Tibial artery (tissue), 4 donors: ENCODE data around the gene CCR6.

ENCODE experiments used
- DNase-seq, 2 donors: peaks; one replicate each; pipeline ENCODE4 v3.0.0-alpha.2; 2019
- H3K27ac ChIP-seq, 2 donors: fragments of 200-600 bp; sonication (generic) in 1 of 2; 1 replicate in 1 of 2; 2 replicates in 1 of 2; pipeline ENCODE4 v1.5.1; 2018 to 2019; ENCODE audit warnings: mild to moderate bottlenecking in 1 of 2
- H3K27me3 ChIP-seq, 2 donors: fragments of 200-600 bp; sonication (generic) in 1 of 2; one replicate each; pipeline versions ENCODE4 v1.5.1 to v1.6.0; 2016 to 2019
- H3K36me3 ChIP-seq, 3 donors: fragments of 200-600 bp; sonication (generic) in 2 of 3; one replicate each; pipeline ENCODE4 v1.5.1; 2016 to 2019; ENCODE audit warnings: mild to moderate bottlenecking in 2 of 3
- H3K4me1 ChIP-seq, 4 donors: fragments of 200-600 bp; sonication (generic) in 2 of 4; 1 replicate in 3 of 4; 2 replicates in 1 of 4; pipeline ENCODE4 v1.5.1; 2016 to 2019
- H3K4me3 ChIP-seq, 2 donors: fragments of 200-600 bp; sonication (generic) in 1 of 2; 1 replicate in 1 of 2; 2 replicates in 1 of 2; pipeline ENCODE4 v1.5.1; 2018 to 2019; ENCODE audit warnings: mild to moderate bottlenecking in 2 of 2
- H3K9me3 ChIP-seq, 3 donors: fragments of 200-600 bp; sonication (generic) in 1 of 3; one replicate each; pipeline ENCODE4 v1.5.1; 2016 to 2019
- intact Hi-C: fragments of 100-400 bp; cut with DNase I; formaldehyde crosslinking; loops from one replicate; pipeline ENCODE4 v1.15.0; 2023; ENCODE audit warnings: low total_unique reads
- TF ChIP-seq, protein P1 (sequence below), 2 experiments: fragments of 200-600 bp in 1 of 2; fragments of 450-650 bp in 1 of 2; IDR thresholded peaks; one replicate each; pipeline ENCODE4 v1.5.1; 2017 to 2019; ENCODE audit warnings: antibody characterized with exemption in 2 of 2, mild to moderate bottlenecking in 1 of 2, moderate library complexity in 1 of 2

CCR6 gene

DNA sequence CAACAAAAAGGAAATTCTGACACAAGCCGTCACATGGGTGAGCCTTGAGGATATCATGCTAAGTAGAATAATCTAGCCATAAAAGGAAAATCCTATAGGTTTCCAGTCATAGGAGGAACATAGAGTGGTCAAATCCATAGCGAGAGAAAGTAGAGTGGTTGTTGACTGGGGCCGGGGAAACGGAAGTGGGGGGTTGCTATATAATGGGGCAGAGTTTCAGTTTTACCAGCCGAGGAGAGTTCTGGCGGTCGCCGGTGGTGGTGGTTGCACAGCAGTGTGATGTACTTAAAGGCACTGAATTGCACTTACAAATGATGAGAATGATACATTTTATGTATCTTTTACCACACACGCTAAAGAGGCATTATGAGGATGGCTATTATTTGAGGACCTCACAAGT lies 30.0 kb downstream of the CCR6 start:
- no peak for DNase-seq
- no peaks in the 10 kb centered on the region for H3K36me3 ChIP-seq
- peaks cover 0 to 14% of the 10 kb centered on the region in 2 donors for H3K27me3 ChIP-seq
- peak overlapping the region; percentile 6 to 34 for H3K4me3 ChIP-seq
- H3K27ac ChIP-seq = no peak overlapping the region
- H3K4me1 ChIP-seq = peaks cover 0 to 9% (median 0%) of the 10 kb centered on the region in 4 donors
- intact Hi-C loops = no loop called here
- TF ChIP-seq, protein P1, sequence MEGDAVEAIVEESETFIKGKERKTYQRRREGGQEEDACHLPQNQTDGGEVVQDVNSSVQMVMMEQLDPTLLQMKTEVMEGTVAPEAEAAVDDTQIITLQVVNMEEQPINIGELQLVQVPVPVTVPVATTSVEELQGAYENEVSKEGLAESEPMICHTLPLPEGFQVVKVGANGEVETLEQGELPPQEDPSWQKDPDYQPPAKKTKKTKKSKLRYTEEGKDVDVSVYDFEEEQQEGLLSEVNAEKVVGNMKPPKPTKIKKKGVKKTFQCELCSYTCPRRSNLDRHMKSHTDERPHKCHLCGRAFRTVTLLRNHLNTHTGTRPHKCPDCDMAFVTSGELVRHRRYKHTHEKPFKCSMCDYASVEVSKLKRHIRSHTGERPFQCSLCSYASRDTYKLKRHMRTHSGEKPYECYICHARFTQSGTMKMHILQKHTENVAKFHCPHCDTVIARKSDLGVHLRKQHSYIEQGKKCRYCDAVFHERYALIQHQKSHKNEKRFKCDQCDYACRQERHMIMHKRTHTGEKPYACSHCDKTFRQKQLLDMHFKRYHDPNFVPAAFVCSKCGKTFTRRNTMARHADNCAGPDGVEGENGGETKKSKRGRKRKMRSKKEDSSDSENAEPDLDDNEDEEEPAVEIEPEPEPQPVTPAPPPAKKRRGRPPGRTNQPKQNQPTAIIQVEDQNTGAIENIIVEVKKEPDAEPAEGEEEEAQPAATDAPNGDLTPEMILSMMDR (IDR thresholded peaks at IDR 0.05) = no peak
- no peaks in the 10 kb centered on the region for H3K9me3 ChIP-seq

DNA sequence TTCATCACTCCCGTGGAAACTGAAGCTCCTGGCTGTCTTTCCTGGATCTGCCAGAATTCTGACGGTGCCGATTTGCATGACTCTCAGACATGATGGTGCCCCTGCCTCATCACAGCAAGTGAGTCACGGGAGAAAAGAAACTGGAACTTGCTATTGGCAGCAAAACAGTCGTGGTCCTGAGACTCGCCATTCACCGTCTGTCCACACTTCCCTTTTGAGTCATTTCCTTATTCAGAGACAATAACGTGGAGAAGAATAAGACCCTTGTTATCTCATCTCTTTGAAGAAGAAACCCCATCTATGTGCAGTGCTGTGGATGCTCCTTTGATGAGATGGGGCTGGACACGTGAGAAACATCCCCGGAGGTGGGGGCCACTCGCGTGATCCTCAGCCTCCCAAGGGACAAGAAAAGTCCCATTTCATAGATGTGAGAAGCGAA lies 30.6 kb downstream of the CCR6 start:
- Histone ChIP-seq H3K27me3 (peaks cover 0 to 14% of the 10 kb centered on the region in 2 donors), H3K4me1 (peaks cover 0 to 9% (median 0%) of the 10 kb centered on the region in 4 donors), H3K36me3 (no peaks in the 10 kb centered on the region), H3K9me3 (no peaks in the 10 kb centered on the region), H3K27ac (no peak overlapping the region), H3K4me3 (peak overlapping the region; percentile 6 to 34)
- intact Hi-C loops = no loop called here
- DNase-seq = no peak
- TF ChIP-seq, protein P1 (IDR thresholded peaks at IDR 0.05) = no peak

DNA sequence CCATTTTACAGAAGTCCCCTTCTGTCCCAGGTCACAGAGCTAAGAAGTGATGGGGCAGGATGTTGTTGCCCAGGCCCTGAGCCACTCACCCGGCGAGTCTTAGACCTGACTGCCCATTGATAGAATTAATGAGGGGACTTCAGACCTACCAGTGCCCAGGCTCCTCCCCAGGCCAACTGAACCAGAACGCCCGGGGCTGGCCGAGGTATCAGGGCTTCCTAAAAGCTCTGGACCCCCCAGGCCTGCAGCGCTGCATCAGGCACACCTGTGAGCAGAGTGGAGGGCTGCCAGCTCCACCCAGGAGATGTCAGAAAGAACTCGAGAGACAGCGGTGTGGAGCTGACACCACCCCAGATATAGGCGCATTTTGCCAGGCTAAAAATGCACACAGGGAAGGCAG lies 31.4 kb downstream of the CCR6 start:
- intact Hi-C loops = no loop called here
- H3K27ac ChIP-seq = no peak overlapping the region
- no peak overlapping the region for H3K4me3 ChIP-seq
- TF ChIP-seq, protein P1 (IDR thresholded peaks at IDR 0.05) = no peak
- no peaks in the 10 kb centered on the region for H3K9me3 ChIP-seq
- H3K4me1 ChIP-seq = peaks cover 0 to 9% (median 0%) of the 10 kb centered on the region in 4 donors
- no peak for DNase-seq
- peaks cover 0 to 13% of the 10 kb centered on the region in 2 donors for H3K27me3 ChIP-seq
- no peaks in the 10 kb centered on the region for H3K36me3 ChIP-seq

DNA sequence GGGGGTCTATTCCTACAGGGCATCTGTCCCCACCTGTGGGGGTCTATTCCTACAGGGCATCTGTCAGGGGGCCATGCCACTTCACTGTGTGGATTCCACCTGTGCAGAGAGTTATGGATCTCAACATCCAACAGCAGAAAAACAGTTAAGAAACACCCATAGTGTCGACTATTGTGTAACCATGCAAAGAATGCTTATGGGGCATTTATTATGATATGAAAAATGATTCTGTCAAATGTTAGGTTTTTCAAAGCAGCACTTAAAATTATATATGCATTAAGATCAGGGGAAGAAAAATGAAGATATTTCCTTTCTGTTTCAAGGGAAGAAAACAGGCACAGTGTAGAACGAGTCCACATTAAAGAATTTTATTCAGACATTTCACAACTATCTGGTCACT lies 32.0 kb downstream of the CCR6 start:
- intact Hi-C loops = no loop called here
- Histone ChIP-seq H3K4me1 (peaks cover 0 to 9% (median 0%) of the 10 kb centered on the region in 4 donors), H3K36me3 (no peaks in the 10 kb centered on the region), H3K27ac (no peak overlapping the region), H3K27me3 (peaks cover 0 to 9% of the 10 kb centered on the region in 2 donors), H3K9me3 (no peaks in the 10 kb centered on the region), H3K4me3 (no peak overlapping the region)
- DNase-seq = no peak
- TF ChIP-seq, protein P1 (IDR thresholded peaks at IDR 0.05) = no peak

DNA sequence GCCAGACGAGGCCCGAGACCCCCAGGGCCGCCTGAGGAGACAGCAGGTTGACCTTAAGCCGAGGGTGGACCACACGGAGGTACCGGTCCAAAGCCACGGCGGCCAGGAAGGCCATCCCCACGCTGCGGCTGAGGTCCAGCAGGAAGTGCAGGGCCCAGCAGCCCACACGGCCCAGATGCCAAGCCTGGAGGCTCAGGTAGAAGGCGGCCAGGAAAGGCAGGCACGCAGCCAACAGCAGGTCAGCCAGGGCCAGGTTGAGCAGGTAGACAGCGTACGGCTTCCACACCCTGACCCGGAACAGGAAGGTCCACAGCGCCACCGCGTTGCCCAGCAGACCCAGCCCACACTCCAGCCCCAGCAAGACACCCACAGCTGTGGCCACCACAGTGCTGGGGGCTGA lies 34.5 kb downstream of the CCR6 start:
- intact Hi-C loops = no loop called here
- TF ChIP-seq, protein P1 (IDR thresholded peaks at IDR 0.05) = no peak
- H3K27me3 ChIP-seq = no peaks in the 10 kb centered on the region

DNA sequence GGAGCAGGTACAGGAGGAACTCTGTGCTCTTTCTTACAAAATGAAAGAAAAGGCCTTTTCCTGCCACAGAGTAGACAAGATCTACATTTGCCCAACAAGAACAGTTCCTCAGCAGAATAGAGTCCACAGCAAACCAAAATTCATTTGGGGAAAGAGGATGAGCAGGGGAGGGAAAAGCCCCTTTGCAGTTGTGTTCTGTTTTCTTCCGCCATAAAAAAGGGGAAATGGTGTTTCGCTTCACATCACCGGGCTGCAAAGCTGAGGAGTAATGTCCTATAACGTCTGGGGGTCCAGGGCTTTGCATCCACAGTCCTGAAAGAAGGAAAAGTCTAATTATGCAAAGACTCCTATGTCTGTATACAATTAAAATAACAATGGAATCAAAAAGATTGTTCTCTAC lies 35.0 kb downstream of the CCR6 start, which contains the start of gene GPR31:
Gene GPR31 (minus strand): TSS at position 118 of the 400 bp plus-strand sequence. CDS start 149 bp downstream, outside the sequence.
- TF ChIP-seq, protein P1 (IDR thresholded peaks at IDR 0.05) = no peak
- H3K9me3 ChIP-seq = no peaks in the 10 kb centered on the region
- no peak within 1 kb of the TSS for H3K4me3 ChIP-seq
- H3K36me3 ChIP-seq = no peaks in the 10 kb centered on the region
- H3K27me3 ChIP-seq = no peaks in the 10 kb centered on the region
- DNase-seq = no peak
- H3K27ac ChIP-seq = no peak within 1 kb of the TSS
- intact Hi-C loops = no loop called here
- H3K4me1 ChIP-seq = peaks cover 0 to 4% (median 0%) of the 10 kb centered on the region in 4 donors

More for the DNA sequence above, 34.5 kb downstream of the CCR6 start:
- no peak for DNase-seq
- no peak overlapping the region for H3K27ac ChIP-seq
- H3K9me3 ChIP-seq = no peaks in the 10 kb centered on the region
- H3K4me3 ChIP-seq = no peak overlapping the region
- H3K36me3 ChIP-seq = no peaks in the 10 kb centered on the region
- peaks cover 0 to 9% (median 0%) of the 10 kb centered on the region in 4 donors for H3K4me1 ChIP-seq
